Esophagus squamous epithelium (tissue), 4 donors: ENCODE results near the gene ELMO1.

Experiments
- POLR2A ChIP-seq, 4 donors: fragments of 450-650 bp; IDR thresholded peaks; one replicate each; pipeline ENCODE4 v1.6.1; 2017; ENCODE audit warnings: antibody characterized with exemption in 4 of 4, mild to moderate bottlenecking in 4 of 4, moderate library complexity in 3 of 4
- TF ChIP-seq, protein P1 (sequence below), 6 experiments: fragments of 450-650 bp in 4 of 6; fragments of 200-600 bp in 2 of 6; sonication (generic) in 2 of 6; IDR thresholded peaks; one replicate each; pipeline ENCODE4 v1.5.1; 2016 to 2019; ENCODE audit warnings: antibody characterized with exemption in 6 of 6, mild to moderate bottlenecking in 4 of 6, moderate library complexity in 4 of 6

DNA sequence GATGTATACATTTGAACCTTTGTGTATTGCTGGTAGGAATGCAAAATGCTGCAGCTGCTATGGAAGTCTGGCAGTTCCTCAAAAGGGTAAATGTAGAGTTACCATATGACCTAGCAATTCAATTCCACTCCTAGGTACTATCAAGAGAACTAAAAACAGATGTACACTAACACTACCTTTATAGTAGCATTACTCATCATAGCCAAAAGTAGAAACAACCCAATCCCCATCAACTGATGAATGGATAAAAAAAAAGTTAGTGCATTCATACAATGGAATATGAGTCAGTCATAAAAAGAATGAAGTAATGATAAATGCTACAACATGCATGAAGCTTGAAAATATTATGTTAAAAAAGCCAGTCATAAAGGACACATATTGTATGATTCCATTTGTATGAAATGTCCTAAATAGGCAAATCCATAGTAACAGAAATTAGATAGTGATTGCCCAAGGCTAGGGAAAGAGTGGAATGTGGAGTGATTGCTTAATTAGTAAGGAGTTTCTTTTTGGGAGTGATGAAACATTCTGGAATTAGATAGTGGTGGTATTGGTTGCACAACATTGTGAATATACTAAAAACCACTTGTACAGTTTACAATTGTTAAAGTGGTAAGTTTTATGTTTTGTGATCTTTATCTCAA lies 628.0 kb downstream of the ELMO1 start:
- no peak for TF ChIP-seq POLR2A (IDR thresholded peaks at IDR 0.05)
- TF ChIP-seq, protein P1, sequence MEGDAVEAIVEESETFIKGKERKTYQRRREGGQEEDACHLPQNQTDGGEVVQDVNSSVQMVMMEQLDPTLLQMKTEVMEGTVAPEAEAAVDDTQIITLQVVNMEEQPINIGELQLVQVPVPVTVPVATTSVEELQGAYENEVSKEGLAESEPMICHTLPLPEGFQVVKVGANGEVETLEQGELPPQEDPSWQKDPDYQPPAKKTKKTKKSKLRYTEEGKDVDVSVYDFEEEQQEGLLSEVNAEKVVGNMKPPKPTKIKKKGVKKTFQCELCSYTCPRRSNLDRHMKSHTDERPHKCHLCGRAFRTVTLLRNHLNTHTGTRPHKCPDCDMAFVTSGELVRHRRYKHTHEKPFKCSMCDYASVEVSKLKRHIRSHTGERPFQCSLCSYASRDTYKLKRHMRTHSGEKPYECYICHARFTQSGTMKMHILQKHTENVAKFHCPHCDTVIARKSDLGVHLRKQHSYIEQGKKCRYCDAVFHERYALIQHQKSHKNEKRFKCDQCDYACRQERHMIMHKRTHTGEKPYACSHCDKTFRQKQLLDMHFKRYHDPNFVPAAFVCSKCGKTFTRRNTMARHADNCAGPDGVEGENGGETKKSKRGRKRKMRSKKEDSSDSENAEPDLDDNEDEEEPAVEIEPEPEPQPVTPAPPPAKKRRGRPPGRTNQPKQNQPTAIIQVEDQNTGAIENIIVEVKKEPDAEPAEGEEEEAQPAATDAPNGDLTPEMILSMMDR (IDR thresholded peaks at IDR 0.05): no peak
